T-cell (primary cell): ENCODE data around the gene PRR20E. TPM values are rescaled to one million over a fixed set of nuclear protein-coding genes. Genes with fewer than 3 reads are reported as not detected.
"Not testable (repeated sequence)": the region's sequence is repeated elsewhere in the genome, so short reads cannot be mapped to it uniquely, and the experiment has no call there.

Experiments used
- ATAC-seq, 4 experiments: fragments of 200-7000 bp in 3 of 4; fragments of 150-1000 bp in 1 of 4; cut with Tn5 transposase; replicated peaks in 1 of 4; 1 replicate in 3 of 4; 2 replicates in 1 of 4; pipeline ENCODE4 v1.10.0; 2021; ENCODE audit warnings: moderate library complexity in 3 of 4, mild to moderate bottlenecking in 2 of 4, moderate number of reproducible peaks in 1 of 4
- CTCF ChIA-PET, 2 donors: fragments of 300-600 bp; sonication (Branson Sonifier 250); formaldehyde crosslinking; loops; one replicate each; lab custom pipeline; 2022; ENCODE audit warnings: antibody characterized with exemption in 2 of 2; lab: Charles Lee
- POLR2A ChIA-PET, 2 donors: fragments of 300-600 bp; sonication (Branson Sonifier 250); formaldehyde crosslinking; loops; one replicate each; lab custom pipeline; 2022; ENCODE audit warnings: antibody characterized with exemption in 2 of 2; lab: Charles Lee
- DNase-seq, 35 experiments: peaks; one replicate each; pipeline versions ENCODE4 v3.0.0 to v3.0.0-alpha.2; 2013 to 2023
- H3K27ac ChIP-seq: one replicate; pipeline ENCODE4 v1.5.1; 2013; ENCODE audit warnings: low read length
- H3K27me3 ChIP-seq, 2 experiments: replicated peaks in 1 of 2; 1 replicate in 1 of 2; 2 replicates in 1 of 2; pipeline versions ENCODE4 v1.6.1 to v1.7.0; 2013; ENCODE audit warnings: low read length in 1 of 2, mixed read lengths in 1 of 2; ENCODE audit not compliant: control insufficient read depth in 2 of 2, insufficient read depth in 2 of 2; ENCODE audit errors: extremely low read depth in 1 of 2
- H3K36me3 ChIP-seq, 2 donors: 1 replicate in 1 of 2; 2 replicates in 1 of 2; pipeline versions ENCODE4 v1.6.1 to v1.7.0; 2013; ENCODE audit warnings: low read length in 1 of 2; ENCODE audit not compliant: control insufficient read depth in 2 of 2, insufficient read depth in 1 of 2; ENCODE audit errors: extremely low read depth in 1 of 2
- H3K4me1 ChIP-seq, 2 experiments: 1 replicate in 1 of 2; 2 replicates in 1 of 2; pipeline versions ENCODE4 v1.6.1 to v1.7.0; 2013; ENCODE audit warnings: low read length in 2 of 2, mixed read lengths in 1 of 2; ENCODE audit not compliant: insufficient read depth in 2 of 2, control insufficient read depth in 1 of 2; ENCODE audit errors: extremely low read depth in 1 of 2
- H3K4me3 ChIP-seq, 2 donors: 1 replicate in 1 of 2; 2 replicates in 1 of 2; pipeline versions ENCODE4 v1.5.1 to v1.7.0; 2013; ENCODE audit warnings: mild to moderate bottlenecking in 2 of 2, low read length in 1 of 2, moderate library complexity in 1 of 2; ENCODE audit not compliant: control insufficient read depth in 1 of 2; ENCODE audit errors: extremely low read depth in 1 of 2
- H3K9me3 ChIP-seq: 2 replicates; pipeline ENCODE4 v1.7.0; 2013
- H3K27ac Mint-ChIP-seq, 2 donors: one replicate each; pipeline ENCODE4 v1.8.0; 2020 to 2021; ENCODE audit warnings: mild to moderate bottlenecking in 2 of 2, mixed read lengths in 2 of 2
- H3K27me3 Mint-ChIP-seq, 2 donors: one replicate each; pipeline ENCODE4 v1.8.0; 2021 to 2022; ENCODE audit warnings: mixed read lengths in 2 of 2
- H3K36me3 Mint-ChIP-seq: one replicate; pipeline ENCODE4 v1.8.0; 2021; ENCODE audit warnings: mixed read lengths
- H3K4me1 Mint-ChIP-seq, 3 donors: one replicate each; pipeline ENCODE4 v1.8.0; 2020 to 2022; ENCODE audit warnings: mixed read lengths in 3 of 3, mild to moderate bottlenecking in 1 of 3
- H3K4me3 Mint-ChIP-seq, 3 donors: one replicate each; pipeline ENCODE4 v1.8.0; 2020 to 2022; ENCODE audit warnings: mild to moderate bottlenecking in 3 of 3, mixed read lengths in 3 of 3, moderate library complexity in 3 of 3
- H3K9me3 Mint-ChIP-seq, 3 donors: one replicate each; pipeline ENCODE4 v1.8.0; 2020 to 2022; ENCODE audit warnings: mixed read lengths in 3 of 3
- WGBS: methylation state at CpG from one replicate; pipeline ENCODE4 v1.1.5; 2013; ENCODE audit warnings: missing lambda C conversion rate; ENCODE audit not compliant: insufficient coverage; 5-methylcytosine and 5-hydroxymethylcytosine counted together
- total RNA-seq, 35 experiments: library from RNA in 6 of 35; stranded (reverse) in 6 of 35; fragments of 120-200 nt in 1 of 35; gene quantifications; one replicate each; pipeline versions ENCODE4 v1.2.1 to v1.2.4 and lab custom pipeline; 2013 to 2026

PRR20E gene
- total RNA-seq, 5 donors from 2014 or later (not counting 1 experiment from before 2014, with no cell fraction given): not detected

DNA sequence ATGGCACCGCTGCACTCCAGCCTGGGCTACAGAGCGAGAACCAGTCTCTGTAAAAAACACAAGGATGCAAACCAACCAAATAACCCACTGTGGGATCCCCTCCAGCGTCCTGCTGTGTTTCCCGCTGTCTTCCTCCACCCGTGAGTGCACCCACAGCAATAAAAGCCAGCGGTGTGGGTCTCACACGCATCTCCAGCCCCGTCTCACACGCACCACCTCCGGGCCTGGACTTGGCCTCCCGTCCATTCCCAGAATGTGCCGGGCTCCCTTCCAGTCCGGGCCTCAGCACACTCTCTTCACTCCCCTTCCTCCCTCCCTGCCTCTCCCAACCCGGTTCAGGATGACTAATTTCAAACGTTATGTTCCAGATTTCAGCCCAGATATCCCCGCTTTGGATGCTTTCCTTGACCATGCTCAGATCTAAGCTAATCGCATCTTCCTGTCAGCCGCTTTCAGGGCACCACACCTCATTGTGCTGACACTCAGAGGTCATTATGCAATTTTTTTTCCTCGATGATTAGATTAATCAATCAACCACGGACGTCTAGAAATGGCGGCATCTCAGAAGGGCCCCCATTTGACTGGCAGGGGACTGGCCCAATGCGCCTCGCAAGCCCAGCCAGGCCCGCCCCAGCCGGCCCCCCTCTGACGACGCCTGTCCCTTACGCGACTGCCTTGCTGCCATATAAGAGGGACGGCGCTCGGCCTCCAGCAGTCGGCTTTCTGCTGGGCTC, 26.6 kb upstream of the PRR20E start, which contains the start of gene PRR20A:
TSS of gene PRR20A (plus strand) at position 684 of the 734 bp plus-strand sequence. CDS start 387 bp downstream, outside the sequence.
- CTCF ChIA-PET, H3K4me1 Mint-ChIP-seq, H3K36me3 ChIP-seq, H3K27ac ChIP-seq, H3K4me3 Mint-ChIP-seq, H3K27me3 Mint-ChIP-seq, H3K4me1 ChIP-seq, H3K36me3 Mint-ChIP-seq, H3K27ac Mint-ChIP-seq, H3K4me3 ChIP-seq, H3K27me3 ChIP-seq, POLR2A ChIA-PET, H3K9me3 Mint-ChIP-seq, DNase-seq, ATAC-seq, H3K9me3 ChIP-seq: not testable (repeated sequence)
- WGBS: 96% methylated on average over 7 of the region's 34 CpGs

DNA sequence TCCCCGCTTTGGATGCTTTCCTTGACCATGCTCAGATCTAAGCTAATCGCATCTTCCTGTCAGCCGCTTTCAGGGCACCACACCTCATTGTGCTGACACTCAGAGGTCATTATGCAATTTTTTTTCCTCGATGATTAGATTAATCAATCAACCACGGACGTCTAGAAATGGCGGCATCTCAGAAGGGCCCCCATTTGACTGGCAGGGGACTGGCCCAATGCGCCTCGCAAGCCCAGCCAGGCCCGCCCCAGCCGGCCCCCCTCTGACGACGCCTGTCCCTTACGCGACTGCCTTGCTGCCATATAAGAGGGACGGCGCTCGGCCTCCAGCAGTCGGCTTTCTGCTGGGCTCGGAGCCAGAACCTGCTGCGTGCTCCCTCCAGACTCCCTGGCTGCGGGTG, 19.8 kb upstream of the PRR20E start, which contains the start of gene PRR20B:
TSS of gene PRR20B (plus strand) at position 301 of the 400 bp plus-strand sequence. CDS start 387 bp downstream, outside the sequence.
- H3K36me3 ChIP-seq, DNase-seq, CTCF ChIA-PET, H3K4me3 Mint-ChIP-seq, H3K9me3 ChIP-seq, H3K9me3 Mint-ChIP-seq, H3K4me1 ChIP-seq, H3K4me1 Mint-ChIP-seq, POLR2A ChIA-PET, H3K27me3 ChIP-seq, H3K36me3 Mint-ChIP-seq, H3K27ac Mint-ChIP-seq, H3K27ac ChIP-seq, ATAC-seq, H3K27me3 Mint-ChIP-seq, H3K4me3 ChIP-seq: not testable (repeated sequence)
- WGBS: no CpG with 5 or more reads among the region's 22 CpGs

DNA sequence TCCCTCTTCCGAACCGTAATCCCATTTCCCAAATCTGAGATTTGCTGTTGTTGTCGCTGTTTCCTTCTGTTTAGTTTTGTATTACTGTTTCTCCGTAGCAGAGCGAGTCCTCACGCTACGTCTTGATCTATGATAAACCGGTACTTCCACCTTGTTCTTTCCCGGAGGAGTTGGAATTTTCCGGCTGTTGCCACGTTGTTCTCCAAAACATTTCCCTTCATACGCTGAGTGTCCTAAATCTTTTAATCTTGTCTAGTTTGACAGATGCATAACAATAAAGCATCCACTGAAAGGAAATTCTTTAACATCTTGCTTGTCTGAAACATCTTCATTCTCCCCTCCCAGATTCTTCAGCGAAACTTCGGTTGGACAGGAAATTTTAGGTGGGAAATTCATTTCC, 18.9 kb upstream of the PRR20E start:
- H3K9me3 Mint-ChIP-seq, H3K9me3 ChIP-seq, H3K27me3 ChIP-seq, H3K36me3 ChIP-seq, CTCF ChIA-PET, H3K4me3 ChIP-seq, H3K4me1 ChIP-seq, H3K27me3 Mint-ChIP-seq, ATAC-seq, H3K27ac ChIP-seq, H3K4me1 Mint-ChIP-seq, H3K4me3 Mint-ChIP-seq, H3K36me3 Mint-ChIP-seq, H3K27ac Mint-ChIP-seq, POLR2A ChIA-PET, DNase-seq: not testable (repeated sequence)
- WGBS: 96% methylated on average over 4 of the region's 14 CpGs

DNA sequence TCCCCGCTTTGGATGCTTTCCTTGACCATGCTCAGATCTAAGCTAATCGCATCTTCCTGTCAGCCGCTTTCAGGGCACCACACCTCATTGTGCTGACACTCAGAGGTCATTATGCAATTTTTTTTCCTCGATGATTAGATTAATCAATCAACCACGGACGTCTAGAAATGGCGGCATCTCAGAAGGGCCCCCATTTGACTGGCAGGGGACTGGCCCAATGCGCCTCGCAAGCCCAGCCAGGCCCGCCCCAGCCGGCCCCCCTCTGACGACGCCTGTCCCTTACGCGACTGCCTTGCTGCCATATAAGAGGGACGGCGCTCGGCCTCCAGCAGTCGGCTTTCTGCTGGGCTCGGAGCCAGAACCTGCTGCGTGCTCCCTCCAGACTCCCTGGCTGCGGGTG, 13.2 kb upstream of the PRR20E start, which contains the start of gene PRR20C:
TSS of gene PRR20C (plus strand) at position 301 of the 400 bp plus-strand sequence. CDS start 387 bp downstream, outside the sequence.
- H3K36me3 Mint-ChIP-seq, POLR2A ChIA-PET, H3K27ac Mint-ChIP-seq, H3K4me1 Mint-ChIP-seq, H3K9me3 ChIP-seq, CTCF ChIA-PET, H3K4me3 Mint-ChIP-seq, H3K27me3 ChIP-seq, ATAC-seq, H3K4me1 ChIP-seq, H3K27ac ChIP-seq, H3K9me3 Mint-ChIP-seq, H3K4me3 ChIP-seq, H3K27me3 Mint-ChIP-seq, DNase-seq, H3K36me3 ChIP-seq: not testable (repeated sequence)
- no CpG with 5 or more reads among the region's 22 CpGs for WGBS

DNA sequence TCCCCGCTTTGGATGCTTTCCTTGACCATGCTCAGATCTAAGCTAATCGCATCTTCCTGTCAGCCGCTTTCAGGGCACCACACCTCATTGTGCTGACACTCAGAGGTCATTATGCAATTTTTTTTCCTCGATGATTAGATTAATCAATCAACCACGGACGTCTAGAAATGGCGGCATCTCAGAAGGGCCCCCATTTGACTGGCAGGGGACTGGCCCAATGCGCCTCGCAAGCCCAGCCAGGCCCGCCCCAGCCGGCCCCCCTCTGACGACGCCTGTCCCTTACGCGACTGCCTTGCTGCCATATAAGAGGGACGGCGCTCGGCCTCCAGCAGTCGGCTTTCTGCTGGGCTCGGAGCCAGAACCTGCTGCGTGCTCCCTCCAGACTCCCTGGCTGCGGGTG, 6.7 kb upstream of the PRR20E start, which contains the start of gene PRR20D:
TSS of gene PRR20D (plus strand) at position 301 of the 400 bp plus-strand sequence. CDS start 387 bp downstream, outside the sequence.
- ATAC-seq, H3K4me1 Mint-ChIP-seq, CTCF ChIA-PET, H3K27me3 ChIP-seq, POLR2A ChIA-PET, H3K9me3 ChIP-seq, H3K4me3 Mint-ChIP-seq, DNase-seq, H3K27me3 Mint-ChIP-seq, H3K27ac Mint-ChIP-seq, H3K36me3 Mint-ChIP-seq, H3K9me3 Mint-ChIP-seq, H3K4me3 ChIP-seq, H3K4me1 ChIP-seq, H3K27ac ChIP-seq, H3K36me3 ChIP-seq: not testable (repeated sequence)
- no CpG with 5 or more reads among the region's 22 CpGs for WGBS

DNA sequence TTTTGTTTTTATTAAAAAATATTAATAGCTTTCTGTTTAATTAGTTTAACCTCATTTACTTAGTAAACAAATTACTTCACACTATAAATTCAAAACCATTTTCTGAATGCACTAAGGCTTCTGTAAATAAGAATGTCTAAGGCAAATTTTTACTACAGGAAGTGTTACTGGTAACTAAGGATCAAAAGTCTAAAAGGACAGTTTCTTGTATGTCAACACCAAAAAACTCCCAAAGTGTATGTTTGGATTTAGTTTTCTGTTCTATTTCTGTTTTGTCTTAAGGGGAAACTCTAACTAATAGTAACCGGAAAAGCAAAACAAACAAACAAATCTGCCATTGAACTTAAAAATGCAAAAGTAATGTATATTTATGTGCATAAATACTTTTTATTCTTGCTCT, 24.7 kb downstream of the PRR20E start:
- Histone ChIP-seq H3K27me3 (no peaks in the 10 kb centered on the region), H3K4me1 (no peaks in the 10 kb centered on the region), H3K27ac (no peak overlapping the region), H3K36me3 (no peaks in the 10 kb centered on the region), H3K4me3 (no peak overlapping the region), H3K9me3 (no peaks in the 10 kb centered on the region)
- H3K27me3 Mint-ChIP-seq: no peaks in the 10 kb centered on the region
- no peaks in the 10 kb centered on the region for H3K36me3 Mint-ChIP-seq
- no CpG with 5 or more reads among the region's 1 CpG for WGBS
- H3K27ac Mint-ChIP-seq: no peak overlapping the region
- no peaks in the 10 kb centered on the region for H3K4me1 Mint-ChIP-seq
- ATAC-seq: no peak
- H3K4me3 Mint-ChIP-seq: no peak overlapping the region
- ChIA-PET CTCF (no interaction called here), POLR2A (no interaction called here)
- DNase-seq: no peak
- peaks cover 0 to 5% (median 0%) of the 10 kb centered on the region in 3 donors for H3K9me3 Mint-ChIP-seq
